GM21390 (cell line): ENCODE data around the gene TMEM184B.
"Not testable (repeated sequence)": the region's sequence is repeated elsewhere in the genome, so short reads cannot be mapped to it uniquely, and the experiment has no call there.

Source experiments
- ATAC-seq: cut with Tn5 transposase; IDR thresholded peaks from one replicate; pipeline ENCODE4 v1.9.1; 2021; ENCODE audit not compliant: unreplicated experiment

Gene TMEM184B

DNA sequence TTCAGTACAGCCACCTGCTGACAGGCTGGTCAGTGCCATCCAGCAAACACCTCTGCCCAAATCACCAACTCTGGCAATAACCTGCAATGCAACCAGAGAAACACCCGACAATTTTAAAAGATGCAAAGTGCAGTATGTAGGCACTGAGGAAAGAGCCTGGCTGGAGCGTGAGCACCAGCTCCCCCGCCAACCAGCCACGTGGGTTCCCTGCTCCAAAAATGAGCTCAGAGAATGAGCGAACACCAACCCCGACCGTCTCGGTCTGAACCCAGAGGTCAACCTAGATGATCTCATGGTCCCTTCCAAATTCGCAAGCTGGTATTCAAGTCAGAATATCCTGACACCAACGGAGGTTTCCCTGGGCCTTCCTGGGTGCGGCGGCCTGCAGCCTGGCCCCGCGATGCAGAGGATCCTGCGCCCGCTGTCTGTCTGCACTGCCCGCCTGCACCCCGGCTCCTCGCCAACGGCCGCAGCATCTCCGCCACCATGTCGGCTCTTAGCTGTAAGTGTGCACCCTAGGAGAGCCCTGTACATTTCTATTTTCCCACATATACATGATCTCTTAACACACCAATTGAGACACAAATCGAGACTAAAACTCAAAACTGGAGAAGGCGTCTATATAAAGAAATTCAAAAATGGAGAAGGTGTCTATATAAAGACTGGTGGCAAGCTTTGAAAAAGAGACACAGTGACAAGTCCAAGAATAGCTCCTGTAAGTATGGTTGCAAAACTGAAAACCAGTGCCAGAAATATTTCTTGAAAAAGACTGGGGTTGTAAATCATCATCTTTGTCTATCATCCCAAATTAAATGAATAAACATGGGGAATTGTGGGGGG lies 22.8 kb downstream of the TMEM184B start:
- no peak for ATAC-seq

DNA sequence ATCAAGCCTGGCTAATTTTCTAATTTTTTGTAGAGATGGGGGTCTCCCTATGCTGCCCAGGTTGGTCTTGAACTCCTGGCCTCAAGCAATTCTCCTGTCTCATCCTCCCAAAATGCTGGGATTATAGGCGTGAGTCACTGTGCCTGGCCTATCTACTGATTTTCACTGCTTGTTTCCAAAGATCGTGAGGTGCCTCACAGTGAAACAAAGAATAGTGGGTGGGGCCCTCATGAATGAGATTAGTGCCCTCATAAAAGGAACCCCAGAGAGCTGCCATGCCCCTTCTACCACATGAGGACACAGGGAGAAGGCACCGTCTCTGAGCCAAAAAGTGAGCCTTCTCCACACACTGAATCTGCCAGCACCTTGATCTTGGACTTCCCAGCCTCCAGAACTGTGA lies 23.5 kb downstream of the TMEM184B start:
- ATAC-seq: no peak

GRCh38 chr22:38248280-38248679 lies 24.5 kb downstream of the TMEM184B start:
- no peak for ATAC-seq

DNA sequence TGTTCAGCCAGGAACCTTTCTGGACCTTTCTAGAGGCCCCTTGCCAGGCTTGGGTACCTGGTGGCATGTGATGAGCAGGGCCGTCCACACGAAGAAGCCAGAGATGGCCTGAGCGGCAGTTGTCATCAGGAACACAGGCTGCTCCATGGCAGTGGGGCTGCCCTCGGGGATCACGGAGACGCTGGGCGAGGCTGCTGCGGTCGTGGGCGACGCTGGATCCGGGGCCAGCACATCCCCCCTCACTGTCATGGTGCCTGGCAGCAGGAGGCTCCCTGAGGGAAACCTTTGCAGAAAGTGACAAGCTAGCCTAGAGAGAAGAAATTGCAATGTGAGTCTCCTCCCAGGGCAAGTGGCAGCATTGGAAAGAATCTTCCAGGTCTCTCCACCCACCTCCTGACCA lies 25.1 kb downstream of the TMEM184B start:
- no peak for ATAC-seq

DNA sequence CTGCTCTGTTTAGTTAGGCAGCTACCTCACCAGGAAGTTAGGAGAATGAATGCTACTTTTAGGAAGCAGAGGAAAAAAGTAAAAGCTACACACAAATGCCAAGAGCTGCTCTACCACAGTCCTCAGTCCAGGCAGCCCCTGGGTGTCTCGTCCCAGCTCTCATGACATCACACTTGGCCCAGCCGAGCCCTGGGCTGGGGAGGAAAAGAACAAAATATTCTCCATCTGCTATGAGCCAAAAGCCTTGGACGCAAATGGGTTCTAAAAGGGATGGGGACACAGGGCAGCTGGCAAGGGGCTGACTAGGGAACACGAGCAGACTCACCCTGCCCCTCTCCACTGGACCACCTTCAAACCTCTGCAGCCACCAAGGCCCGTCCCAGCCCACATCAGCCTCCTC lies 26.1 kb downstream of the TMEM184B start:
- ATAC-seq: no peak

GRCh38 chr22:38246046-38246658 lies 26.7 kb downstream of the TMEM184B start:
- ATAC-seq: no peak

GRCh38 chr22:38244106-38244505 lies 28.7 kb downstream of the TMEM184B start:
- no peak for ATAC-seq

GRCh38 chr22:38243007-38243765 lies 29.6 kb downstream of the TMEM184B start:
- ATAC-seq: no peak

DNA sequence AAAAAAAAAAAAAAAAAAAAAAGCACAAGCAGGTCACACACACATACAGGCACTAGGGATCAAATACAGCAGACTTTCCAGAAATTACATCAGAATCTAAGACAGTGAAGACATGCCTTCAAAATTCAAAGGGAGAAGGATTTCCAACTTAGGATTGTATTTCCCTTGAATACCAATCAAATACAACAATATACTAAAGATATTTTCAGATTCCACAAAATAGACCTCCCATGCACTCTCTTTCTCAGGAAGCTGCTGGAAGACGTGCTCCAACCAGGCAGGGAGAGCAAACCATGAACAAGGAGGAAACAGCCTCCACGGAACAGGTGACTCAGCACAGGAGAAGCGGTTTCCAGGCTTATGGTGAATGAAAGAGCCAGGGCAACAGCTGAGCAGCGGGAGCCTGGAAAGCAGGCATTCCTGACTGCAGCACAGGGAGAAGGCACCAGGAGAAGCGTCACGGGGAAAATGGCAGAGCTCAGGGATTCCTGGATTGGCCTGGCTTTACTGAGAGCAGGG lies 32.0 kb downstream of the TMEM184B start:
- no peak for ATAC-seq

DNA sequence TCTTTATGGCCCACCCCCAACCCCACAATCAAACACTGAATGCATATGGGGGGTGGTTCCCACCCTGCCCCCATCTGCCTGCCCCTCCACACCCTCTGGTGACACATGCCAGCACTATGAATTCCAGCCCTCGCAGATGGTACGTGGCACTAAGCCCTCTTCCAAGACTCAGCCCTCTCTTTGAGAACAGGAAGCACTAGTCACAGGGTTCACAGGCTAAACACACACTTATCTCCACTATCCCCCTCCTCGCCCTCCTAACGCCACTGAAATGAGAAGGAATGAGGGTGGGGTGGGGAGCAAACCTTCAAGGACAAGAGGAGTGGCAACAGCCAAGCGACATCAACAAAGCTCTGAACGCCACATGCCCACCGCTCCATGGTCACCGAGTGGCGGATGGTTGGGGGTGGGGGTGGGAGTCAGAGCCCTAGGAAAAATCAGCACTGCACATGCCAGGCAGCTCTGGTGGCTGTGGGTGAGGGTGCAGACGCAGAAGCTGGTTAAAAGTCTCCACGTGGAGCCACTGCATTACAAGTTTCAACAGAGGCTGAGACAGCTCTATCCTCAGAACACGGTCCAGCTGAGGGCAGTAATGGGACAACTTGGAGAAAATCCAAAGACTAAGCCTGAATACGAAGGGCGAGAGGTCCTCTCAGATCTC lies 33.6 kb downstream of the TMEM184B start:
- ATAC-seq: no peak

DNA sequence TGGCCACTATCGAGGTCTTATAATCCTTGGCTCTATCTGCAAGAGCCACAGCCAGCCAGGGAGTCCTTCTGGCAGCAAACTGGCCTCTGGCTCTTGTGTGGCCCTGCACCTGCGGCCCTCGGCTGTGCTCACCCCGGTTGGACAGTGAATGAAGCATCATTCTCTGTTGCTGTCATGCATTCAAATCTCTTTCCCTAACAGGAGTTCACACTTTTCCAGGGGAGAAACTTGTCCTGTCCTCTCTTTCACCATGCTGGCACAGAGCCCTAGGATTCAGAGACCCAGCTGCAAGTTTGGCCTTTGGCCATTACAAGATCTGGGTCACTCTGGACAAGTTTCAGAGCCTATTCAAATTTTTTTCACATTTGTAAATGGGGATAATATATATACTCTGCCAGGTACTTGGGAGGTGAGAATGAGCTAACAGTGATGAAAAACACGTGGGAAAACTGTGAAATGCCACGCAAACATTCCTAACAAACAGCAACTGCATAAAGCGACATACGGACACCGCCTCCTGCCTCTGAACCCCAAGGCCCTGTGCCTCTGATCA lies 34.2 kb downstream of the TMEM184B start:
- ATAC-seq: no peak

- ATAC-seq: no peak
Observed at GRCh38 chr22:38236786-38237185, 36.0 kb downstream of the TMEM184B start.

GRCh38 chr22:38235240-38235850 lies 37.5 kb downstream of the TMEM184B start:
- no peak for ATAC-seq

DNA sequence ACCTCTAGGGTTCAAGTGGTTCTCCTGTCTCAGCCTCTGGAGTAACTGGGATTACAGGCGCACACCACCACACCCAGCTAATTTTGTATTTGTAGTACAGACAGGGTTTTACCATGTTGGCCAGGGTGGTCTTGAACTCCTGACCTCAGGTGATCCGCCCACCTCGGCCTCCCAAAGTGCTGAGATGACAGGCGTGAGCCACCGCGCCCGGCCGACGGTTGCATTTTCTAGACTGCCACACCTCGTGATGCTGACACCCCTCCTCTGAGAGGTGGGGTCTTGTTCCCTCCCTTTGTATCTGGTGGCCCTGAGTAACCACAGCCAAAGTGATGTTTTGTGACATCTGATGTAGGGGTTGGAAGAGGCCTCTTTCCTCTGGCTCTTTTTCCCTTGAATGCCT lies 39.0 kb downstream of the TMEM184B start:
- not testable (repeated sequence) for ATAC-seq

DNA sequence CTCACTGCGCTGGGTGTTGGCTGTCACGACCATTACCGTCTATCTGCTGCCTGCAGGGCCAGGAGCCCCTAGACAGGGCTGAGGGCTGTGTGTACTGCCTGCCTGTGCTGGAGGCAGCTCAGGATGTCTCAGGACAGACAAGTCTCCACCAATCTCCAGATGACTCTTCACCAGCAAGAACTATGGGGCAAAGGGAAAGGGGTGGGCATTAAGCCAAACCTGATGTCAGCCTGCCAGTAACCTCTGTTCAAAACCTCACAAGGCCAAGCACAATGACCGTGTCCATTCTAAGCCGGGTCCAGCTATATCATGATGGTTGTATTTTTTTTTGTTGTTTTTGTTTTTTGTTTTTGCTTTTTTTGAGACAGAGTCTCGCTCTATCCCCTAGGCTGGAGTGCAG lies 39.4 kb downstream of the TMEM184B start:
- no peak for ATAC-seq

GRCh38 chr22:38232196-38232595 lies 40.6 kb downstream of the TMEM184B start:
- ATAC-seq: no peak

- ATAC-seq: no peak
Observed at GRCh38 chr22:38230916-38231315, 41.9 kb downstream of the TMEM184B start.

DNA sequence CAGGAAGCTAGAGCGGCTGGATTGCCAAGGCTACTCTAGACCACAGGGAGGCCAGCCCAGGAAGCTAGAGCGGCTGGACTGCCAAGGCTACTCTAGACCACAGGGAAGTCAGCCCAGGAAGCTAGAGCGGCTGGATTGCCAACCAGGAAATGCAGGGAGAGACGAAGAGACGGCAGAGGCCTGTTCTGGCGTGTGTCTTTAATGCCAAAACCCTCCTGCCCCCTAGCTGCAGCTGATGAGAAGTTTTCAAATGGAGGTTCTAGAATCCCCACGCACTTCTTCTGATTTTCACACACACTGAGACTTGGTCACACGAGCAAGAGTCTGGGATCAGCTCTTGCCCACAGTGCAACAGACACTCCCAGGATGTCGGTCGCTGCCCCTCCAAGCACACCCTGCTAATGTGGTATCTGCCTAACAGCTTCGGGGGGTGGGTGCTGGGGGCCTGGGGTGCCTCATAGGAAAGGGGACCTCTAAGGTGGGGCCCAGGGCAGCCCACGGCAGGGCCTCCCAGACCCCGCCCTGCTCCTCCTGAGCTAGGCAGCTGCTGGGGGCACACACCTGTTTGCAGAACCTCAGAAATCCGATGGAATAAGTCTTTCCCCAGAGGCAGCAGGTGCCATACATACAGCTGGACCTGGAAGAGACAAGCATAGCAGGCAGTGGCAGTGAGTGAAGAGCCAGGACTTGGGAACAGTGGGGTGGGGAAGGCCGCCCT lies 42.5 kb downstream of the TMEM184B start:
- no peak for ATAC-seq

DNA sequence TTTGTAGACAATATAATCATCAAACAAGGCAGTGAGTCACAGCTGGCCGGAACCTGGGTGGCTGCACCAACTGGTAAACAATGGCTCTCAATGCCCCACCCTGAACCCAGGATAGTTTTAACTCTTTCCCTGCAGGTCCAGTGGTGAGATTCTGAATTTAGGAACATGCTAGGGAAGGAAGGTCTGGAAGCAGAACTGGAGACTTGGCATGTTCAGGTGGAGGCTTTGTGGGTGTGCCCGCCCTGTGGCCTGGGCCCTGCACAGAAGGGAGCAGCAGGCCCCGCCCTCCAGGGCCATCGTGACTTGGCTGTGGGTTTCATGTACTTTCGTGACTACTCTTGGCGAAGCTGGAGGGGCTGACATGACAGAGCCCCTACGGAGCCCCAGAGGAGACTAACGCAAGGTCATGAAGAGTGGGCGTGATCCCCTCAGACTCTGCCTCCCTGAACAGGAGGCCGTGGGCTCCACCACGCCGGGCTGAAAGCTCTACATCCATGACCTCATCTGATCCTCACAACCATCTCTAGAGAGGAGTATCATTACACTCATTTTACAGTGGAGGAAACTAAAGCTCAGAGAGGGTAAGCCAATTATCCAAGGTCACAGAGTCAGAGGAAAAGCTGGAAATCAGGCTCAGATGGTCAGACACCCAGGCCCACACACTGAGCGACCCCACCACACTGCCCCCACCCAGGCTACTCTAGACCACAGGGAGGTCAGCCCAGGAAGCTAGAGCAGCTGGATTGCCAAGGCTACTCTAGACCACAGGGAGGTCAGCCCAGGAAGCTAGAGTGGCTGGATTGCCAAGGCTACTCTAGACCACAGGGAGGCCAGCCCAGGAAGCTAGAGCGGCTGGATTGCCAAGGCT lies 43.7 kb downstream of the TMEM184B start:
- ATAC-seq: no peak
